GM18502 (cell line): ENCODE data around the gene ATG16L2.
"Not testable (repeated sequence)": the region's sequence is repeated elsewhere in the genome, so short reads cannot be mapped to it uniquely, and the experiment has no call there.

Experiments
- ATAC-seq: cut with Tn5 transposase; IDR thresholded peaks from one replicate; pipeline ENCODE4 v1.9.1; 2021; ENCODE audit warnings: mild to moderate bottlenecking; ENCODE audit not compliant: unreplicated experiment, poor library complexity

Gene ATG16L2

DNA sequence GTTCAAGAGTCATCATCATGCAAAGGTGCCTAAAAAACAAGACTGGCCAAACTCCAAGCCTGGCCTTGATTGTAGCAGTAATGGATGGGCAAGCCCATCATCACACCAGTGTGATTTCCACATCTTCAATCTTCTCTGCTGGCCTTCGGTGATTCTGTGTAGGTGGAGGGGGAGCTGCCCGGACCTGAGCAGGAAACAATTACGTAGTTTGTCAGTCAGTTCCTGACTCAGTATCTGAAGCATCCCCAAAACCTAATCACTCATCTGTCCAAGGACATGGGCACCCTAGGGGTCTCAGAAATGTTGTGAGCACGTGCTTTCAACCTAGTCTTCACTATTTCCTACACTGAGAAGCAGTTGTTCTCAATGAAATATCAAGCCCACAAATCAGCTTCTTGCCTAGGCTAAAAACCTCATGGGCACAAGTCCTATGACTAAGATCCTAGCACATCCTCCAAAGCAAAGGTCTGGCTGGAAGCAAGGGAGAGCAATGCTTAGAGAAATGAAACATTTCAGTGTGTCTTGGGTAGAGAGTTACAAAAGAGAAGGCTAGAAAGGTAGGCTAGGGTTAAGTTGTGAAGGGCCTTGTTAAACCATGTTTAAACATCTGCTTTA lies 24.6 kb downstream of the ATG16L2 start:
- no peak for ATAC-seq

DNA sequence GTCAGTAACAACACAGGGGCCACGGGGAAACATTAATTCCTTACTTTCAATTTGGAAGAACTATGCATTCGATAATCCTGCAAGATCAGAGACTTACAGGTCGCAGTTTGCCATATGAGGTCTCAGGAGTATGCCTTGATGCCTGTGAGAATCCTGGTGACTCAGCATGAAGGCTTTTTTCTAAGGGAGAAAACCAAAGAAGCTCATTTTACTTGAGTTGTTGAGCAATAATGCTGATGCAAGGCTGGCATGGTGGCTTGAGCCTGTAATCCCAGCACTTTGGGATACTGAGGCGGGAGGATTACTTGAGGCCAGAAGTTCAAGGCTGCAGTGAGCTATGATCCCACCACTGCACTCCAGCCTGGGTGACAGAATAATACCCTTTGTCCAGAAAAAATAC lies 26.6 kb downstream of the ATG16L2 start:
- ATAC-seq, result no peak

DNA sequence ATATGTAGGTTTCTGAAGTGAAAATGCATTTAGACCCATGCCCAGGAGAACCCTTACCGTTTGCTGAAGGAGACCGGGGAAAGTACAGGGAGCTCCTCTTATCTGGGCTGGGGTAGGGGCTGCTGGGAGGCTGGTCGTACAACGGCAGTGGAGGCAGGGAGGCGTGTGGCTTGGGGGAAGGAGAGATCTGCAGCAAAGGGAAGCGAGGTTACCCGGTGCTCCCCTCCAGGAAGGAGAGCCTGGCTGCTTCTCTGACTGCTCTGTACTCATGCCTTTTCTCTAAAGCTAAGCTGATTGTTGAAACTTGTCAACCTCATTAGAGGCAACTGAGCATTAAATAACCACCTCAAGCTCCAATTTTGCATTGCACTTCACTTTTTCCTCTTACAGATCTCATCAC lies 27.2 kb downstream of the ATG16L2 start:
- ATAC-seq, result no peak

DNA sequence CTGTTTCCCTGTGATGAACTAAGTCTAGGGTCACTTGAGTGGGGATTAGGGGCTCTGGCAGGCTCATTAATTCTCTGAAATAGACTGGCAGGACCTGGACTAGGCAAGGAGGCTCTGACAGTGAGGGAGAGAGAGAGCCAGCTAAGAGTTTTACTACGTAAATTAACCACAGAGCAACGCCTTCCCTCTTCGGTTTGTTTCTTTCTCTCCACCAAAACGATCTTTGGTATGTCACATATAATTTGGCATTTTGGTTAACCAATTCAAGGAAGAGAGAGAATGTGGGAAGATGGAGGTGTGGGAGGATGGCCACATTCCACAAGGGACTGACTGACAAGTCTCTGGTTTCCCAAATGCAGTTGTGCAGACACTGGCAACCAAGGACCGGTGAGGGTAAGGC lies 27.9 kb downstream of the ATG16L2 start:
- ATAC-seq, result no peak

DNA sequence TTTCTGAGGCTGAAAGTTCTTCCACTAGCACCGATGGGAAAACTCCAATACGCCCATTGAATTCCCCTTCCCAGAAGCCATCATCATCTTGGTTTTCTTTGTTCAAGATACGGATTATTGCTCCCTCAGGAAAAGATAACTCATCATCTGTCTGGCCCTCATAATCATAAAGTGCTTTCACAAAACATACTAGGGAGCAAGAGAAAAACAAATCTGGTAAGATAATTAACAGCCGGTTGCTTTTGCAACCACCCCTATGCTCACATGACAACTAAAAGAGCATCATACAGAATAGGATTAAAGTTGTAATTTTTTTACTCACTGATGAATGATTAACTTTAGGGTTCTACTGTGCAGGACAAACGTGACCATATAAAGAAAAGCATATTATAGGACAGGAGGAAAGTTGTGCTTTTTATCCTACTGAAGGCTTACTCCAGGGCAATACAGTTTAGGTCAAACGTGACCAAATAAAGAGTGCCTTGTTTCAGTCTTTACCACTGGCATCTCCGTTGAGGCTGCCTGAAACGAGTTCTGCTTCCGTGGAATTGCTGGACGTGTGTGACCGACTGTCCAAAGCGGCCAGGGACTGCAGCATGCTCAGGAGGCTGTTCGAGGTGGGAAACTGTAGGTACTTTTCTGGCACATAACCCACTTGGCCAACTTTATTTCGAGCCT lies 28.6 kb downstream of the ATG16L2 start:
- no peak for ATAC-seq

DNA sequence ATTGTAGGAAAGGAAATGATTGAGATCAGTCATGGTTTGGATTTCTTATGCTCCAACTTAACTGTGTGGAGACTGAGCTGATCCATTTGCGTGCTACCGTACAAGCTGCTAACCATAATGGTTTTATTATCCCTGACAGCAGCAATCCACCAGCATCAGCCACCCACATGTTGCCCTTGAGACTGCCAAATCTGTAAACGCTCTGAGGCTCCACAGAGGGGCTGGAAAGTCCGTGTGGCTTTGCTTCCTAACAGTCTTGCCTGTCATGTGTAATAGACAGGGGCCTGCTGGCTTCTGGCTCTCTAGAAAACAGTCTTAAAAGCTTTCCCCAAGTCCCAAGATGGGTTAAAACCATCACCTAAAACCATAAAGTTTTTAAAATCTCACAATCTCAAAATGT lies 30.1 kb downstream of the ATG16L2 start:
- ATAC-seq, result no peak

DNA sequence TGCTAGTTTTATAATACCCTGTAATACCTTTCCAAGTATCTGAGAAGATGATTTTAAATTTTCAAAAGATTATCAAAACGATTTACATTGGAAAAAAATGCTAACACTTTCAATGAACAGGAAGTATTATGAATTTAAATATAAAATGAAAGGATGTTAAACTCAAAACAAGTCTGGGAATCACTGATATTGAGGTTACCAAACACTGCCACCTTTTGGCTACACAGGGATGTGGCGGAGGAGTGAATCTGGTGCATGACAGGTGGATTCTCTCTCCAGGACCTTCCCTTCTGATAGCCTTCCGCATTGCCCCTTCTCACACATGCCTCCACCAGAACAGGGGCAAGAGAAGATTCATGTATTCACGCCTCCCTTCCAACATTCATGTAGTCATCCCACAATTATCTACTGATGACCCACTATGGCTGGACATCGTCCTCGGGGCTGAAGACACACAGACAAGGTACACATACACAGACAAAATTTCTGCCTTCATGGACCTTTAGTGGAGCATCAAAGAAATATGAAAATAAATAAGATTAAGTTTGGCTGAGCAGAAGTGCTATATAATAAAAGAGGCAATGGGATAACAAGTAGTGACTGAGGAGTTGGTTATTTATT lies 34.7 kb downstream of the ATG16L2 start:
- ATAC-seq, result no peak

DNA sequence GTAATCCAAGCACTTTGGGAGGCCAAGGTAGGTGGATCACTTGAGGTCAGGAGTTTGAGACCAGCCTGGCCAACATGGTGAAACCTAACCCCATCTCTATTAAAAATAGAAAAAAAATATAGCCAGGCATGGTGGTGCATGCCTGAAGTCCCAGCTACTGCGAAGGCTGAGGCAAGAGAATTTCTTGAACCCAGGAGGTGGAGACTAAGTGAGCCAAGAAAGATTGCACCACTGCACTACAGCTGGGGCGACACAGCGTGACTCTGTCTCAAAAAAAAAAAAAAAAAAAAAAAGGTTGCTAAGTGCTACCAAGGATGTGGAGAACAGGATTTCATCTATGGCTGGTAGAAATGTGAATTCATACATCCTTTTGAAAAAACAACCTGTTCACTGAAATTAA lies 36.6 kb downstream of the ATG16L2 start:
- ATAC-seq, result no peak

DNA sequence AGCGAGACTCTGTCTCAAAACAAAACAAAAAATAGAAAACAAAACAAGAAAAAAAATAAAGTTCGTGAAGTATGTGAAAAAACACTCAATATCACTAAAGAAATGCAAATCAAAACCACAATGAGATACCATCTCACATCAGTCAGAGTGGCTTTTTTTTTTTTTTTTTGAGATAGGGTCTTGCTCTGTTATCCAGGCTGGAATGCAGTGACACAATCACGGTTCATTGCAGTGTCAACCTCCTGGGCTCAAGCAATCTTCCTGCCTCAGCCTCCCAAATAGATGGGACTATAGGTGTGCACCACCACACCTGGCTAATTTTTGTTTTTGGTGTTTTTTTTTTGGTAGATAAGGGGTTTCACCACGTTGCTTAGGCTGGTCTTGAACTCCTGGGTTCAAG lies 37.5 kb downstream of the ATG16L2 start:
- ATAC-seq, result no peak

DNA sequence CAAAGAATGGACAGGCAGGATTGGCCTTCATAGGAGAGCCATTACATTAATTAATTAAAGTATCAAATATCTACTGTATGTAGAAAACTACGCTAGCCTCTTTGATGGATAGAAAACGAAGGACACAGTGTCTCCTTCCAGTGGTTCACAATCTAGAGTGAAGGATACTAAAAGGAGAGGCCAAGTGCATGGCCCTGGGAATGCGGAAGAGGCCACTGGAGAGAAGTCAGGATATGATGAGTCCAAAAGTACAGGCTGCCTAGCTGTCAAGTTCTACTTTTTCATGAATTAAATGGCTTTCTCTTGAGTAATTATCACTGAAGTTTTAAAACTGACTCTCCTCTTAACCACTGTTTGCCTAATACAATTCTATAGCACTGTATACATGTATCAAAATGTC lies 41.9 kb downstream of the ATG16L2 start:
- ATAC-seq, result no peak

DNA sequence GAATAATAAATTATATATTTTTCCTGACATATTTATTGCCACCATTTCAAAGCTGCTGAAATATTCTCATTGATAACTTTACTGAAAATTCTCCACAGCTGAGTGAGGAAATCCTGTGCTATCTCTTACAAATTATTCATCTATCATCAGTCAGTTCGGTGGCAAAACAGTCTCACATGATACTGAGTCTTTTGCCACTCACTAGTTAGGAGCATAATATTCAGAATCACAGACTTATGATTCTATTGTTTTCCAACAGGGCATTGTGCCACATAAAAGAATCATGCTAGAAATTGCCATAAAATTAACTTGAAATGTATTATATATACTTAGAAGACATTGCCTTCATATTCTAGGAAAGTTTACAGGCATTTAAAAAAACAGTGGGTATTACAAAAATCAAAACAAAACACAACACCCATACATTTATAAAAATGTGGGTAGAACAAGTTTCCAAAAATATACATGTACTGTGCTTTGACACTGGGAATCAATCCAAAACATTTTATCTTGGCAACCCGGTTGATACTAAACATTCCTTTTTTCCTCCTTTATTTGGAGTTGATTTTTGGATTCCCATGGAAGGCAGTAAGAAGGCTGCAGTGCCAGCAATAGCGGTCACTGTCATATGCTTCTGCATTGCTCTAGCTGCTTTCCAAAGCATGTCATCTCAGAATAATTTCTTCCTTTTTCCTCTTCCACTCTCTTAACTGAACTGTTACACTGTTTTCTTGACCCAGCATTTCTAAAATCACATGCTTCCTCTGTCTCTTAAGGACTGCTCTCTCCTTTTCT lies 42.5 kb downstream of the ATG16L2 start:
- no peak for ATAC-seq

DNA sequence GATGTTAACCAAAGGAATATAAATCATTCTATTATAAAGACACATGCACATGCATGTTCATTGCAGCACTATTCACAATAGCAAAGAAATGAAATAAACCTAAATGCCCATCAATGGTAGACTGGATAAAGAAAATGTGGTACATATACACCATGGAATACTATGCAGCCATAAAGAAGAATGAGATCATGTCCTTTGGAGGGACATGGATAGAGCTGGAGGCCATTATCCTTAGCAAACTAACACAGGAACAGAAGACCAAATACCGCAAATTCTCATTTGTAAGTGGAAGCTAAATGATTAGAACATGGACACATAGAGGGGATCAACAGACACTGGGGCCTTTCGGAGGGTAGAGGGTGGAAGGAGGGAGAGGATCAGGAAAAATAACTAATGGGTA lies 44.1 kb downstream of the ATG16L2 start:
- not testable (repeated sequence) for ATAC-seq

DNA sequence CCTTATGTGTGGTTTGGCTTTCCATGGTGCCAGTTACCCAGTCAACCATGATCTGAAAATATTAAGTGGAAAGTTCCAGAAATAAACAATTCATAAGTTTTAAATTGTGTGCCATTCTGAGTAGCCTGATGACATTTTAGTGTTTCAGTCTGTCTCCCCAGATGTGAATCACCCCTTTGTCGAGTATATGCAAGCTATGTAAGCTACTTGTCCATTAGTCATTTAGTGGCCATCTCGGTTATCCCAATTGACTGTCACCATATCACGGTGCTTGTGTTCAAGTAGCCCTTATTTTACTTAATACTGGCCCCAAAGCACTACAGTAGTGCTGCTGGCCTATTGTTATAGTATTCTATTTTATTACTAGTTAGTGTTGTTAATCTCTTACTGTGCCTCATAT lies 44.9 kb downstream of the ATG16L2 start:
- no peak for ATAC-seq

DNA sequence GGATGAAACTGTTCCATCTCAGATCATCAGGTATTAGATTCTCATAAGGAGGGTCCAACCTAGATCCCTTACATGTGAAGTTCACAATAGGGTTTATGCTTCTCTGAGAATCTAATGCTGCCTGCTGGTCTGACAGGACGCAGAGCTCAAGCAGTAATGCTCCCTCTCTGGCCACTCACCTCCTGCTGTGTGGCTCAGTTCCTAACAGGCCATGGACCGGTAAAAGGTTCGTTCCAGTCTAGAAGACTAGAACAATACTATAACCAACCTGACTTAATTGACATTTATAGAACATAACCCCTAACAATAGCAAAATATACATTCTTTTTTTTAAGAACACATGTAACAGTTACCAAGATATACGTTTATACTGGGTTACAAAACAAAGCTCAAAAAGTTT lies 45.8 kb downstream of the ATG16L2 start:
- ATAC-seq, result no peak

DNA sequence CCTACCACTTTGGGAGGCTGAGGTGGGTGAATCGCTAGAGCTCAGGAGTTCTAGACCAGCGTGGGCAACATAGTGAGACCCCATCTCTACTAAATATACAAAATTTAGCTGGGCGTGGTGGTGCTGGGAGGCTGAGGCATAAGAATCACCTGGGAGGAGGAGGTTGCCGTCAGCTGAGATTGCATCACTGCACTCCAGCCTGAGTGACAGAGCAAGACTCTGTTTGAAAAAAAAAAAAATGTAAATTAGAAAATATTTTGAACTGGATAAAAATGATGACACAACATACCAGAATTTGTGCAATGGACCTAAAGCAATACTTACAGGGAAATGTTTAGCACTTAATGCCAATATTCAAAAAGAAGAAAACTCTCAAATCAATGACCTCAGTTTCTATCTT lies 46.4 kb downstream of the ATG16L2 start:
- ATAC-seq, result no peak

DNA sequence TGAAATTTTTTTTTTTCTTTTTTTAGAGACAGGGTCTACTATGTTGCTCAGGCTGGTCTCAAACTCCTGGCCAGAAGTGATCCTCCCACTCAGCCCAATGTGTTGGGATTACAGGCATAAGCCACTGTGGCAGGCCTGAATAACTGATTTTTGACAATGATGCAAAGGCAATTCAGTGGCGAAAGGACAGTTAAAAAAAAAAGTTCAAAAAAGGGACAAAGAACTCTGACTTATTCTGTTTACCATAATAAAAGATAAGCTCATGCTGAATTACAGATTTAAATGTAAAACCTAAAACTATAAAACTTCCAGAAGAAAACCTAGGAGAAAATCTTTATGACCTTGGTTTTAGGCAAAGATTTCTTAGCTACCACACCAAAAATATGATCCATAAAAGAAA lies 48.9 kb downstream of the ATG16L2 start:
- ATAC-seq, result no peak

DNA sequence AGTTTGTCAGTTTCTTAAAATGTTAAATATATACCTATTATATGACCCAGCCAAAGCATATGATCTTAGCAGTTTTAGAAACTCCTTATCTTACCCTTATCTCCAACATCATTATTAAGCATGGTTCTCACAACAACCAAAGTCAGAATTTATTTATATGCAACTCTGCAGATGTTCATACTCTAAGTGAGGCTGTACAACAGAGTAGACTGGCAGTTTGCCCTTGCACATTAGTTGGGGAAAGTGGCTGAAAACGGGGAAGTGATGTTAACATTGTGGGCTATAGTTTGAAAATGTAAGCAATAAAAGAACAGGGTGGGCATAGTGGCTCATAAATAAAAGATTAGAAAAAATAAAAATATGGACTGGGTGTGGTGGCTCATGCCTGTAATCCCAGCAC lies 49.7 kb downstream of the ATG16L2 start:
- no peak for ATAC-seq

DNA sequence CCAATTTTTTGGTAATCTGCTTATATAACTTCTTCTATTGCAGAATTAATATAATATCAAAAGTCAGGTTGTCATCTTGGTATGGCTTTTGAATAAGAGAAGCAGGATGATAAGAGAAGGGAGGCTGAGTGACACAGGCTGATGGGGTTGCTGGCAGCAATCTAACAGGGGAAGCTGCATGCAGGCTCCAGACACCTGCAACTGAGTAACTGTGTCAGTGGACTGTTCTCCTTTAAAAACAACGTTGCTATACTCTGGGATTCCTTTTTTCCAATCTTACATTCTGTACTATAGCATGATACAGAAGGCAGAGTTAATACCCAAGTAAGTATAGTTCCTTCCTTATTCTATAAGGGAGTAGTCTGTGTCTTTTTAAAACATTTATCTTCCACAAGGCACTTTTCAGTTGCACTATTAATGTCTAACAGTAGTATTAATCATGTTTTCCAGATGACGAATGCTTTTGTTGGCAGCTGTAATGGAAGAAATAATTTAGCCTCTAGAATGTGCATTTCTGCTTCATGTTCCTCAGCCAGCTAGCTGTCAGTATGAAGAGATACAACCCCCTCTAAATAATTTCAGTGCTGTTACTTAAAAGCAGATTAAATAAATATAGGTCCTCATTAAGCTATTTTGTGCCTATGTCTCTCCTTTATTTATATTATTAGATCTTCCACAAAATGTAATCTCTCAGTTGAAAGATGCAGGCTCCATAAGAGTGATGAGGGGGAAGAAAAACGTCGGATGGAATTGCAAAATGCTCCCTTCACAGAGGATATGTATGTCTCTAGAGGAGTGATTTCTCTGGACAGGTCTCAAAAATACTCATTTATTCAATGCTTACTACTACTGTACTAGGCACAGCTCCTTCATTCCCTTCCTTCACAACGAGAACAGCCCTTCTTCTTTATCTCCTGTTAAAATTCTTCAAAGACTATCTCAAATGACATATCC lies 50.8 kb downstream of the ATG16L2 start:
- ATAC-seq, result no peak

DNA sequence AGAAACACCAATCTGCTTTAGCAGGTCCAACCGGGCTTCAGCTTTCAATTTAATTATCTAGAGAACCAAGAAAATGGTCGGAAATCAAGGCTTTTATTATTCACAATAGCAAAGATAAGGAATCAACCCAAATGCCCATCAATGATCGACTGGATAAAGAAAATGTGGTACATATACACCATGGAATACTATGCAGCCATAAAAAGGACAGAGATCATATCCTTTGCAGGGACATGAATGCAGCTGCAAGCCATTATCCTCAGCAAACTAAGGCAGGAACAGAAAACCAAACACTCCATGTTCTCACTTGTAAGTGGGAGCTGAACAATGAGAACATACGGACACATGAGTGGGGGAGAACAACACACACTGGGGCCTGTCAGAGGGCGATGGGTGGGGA lies 53.8 kb downstream of the ATG16L2 start:
- no peak for ATAC-seq

DNA sequence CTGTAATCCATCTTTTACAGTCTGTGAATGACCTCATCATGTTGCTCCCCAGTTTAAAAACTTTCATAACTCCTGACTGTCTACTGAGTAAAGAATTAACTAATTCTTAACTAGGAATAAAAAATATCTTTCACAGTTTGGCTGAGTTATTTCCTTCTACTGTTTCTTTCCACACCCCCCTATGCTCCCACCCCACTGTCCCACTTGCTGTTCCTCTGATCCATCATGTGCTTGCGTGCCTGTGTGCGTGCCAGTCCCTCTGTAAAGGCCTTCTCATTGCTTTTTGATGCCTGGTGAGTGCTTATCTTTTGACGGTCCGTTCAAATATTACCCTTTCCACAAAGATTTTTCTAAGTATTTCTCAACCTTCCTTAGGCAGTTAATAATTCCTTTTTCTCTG lies 55.6 kb downstream of the ATG16L2 start:
- no peak for ATAC-seq
